GM18870 (cell line): Measurements from ENCODE around the gene POLR3B.

ENCODE experiments used
- ATAC-seq: cut with Tn5 transposase; IDR thresholded peaks from one replicate; pipeline ENCODE4 v1.9.1; 2021; ENCODE audit warnings: moderate library complexity; ENCODE audit not compliant: unreplicated experiment

The POLR3B gene

GRCh38 chr12:106412563-106412962, 55.0 kb downstream of the POLR3B start:
- no peak for ATAC-seq

GRCh38 chr12:106415134-106415533, 57.6 kb downstream of the POLR3B start:
- no peak for ATAC-seq

GRCh38 chr12:106416273-106416672, 58.7 kb downstream of the POLR3B start:
- no peak for ATAC-seq

- ATAC-seq, result no peak
Measured at GRCh38 chr12:106417926-106418910, 60.7 kb downstream of the POLR3B start.

- ATAC-seq, result no peak
Measured at GRCh38 chr12:106418970-106419369, 61.4 kb downstream of the POLR3B start.

GRCh38 chr12:106423291-106423690, 65.7 kb downstream of the POLR3B start:
- no peak for ATAC-seq

GRCh38 chr12:106425061-106425702, 67.6 kb downstream of the POLR3B start:
- ATAC-seq, result no peak

GRCh38 chr12:106427917-106428316, 70.4 kb downstream of the POLR3B start:
- no peak for ATAC-seq

GRCh38 chr12:106428384-106428783, 70.8 kb downstream of the POLR3B start:
- ATAC-seq, result no peak

GRCh38 chr12:106429043-106429552, 71.5 kb downstream of the POLR3B start:
- ATAC-seq, result no peak

GRCh38 chr12:106429636-106430035, 72.1 kb downstream of the POLR3B start:
- no peak for ATAC-seq

GRCh38 chr12:106431839-106432411, 74.4 kb downstream of the POLR3B start:
- ATAC-seq, result no peak

- no peak for ATAC-seq
Measured at GRCh38 chr12:106433055-106433454, 75.5 kb downstream of the POLR3B start.

- no peak for ATAC-seq
Measured at GRCh38 chr12:106434526-106434925, 77.0 kb downstream of the POLR3B start.

- no peak for ATAC-seq
Measured at GRCh38 chr12:106436164-106436563, 78.6 kb downstream of the POLR3B start.

GRCh38 chr12:106442575-106442974, 85.0 kb downstream of the POLR3B start:
- ATAC-seq, result no peak

GRCh38 chr12:106445053-106445452, 87.5 kb downstream of the POLR3B start:
- ATAC-seq, result no peak

GRCh38 chr12:106445959-106446358, 88.4 kb downstream of the POLR3B start:
- ATAC-seq, result no peak

GRCh38 chr12:106446419-106447092, 89.0 kb downstream of the POLR3B start:
- ATAC-seq, result no peak

GRCh38 chr12:106452309-106452708, 94.8 kb downstream of the POLR3B start:
- no peak for ATAC-seq

- ATAC-seq, result no peak
Measured at GRCh38 chr12:106455111-106455510, 97.6 kb downstream of the POLR3B start.
